GDM1 (cell line): ENCODE data around the gene SCEL.
"Not testable (repeated sequence)": the region's sequence is repeated elsewhere in the genome, so short reads cannot be mapped to it uniquely, and the experiment has no call there.

ENCODE experiments used
- DNase-seq: peaks from one replicate; lab custom pipeline; 2025; lab: John Stamatoyannopoulos, UW

The SCEL gene

DNA sequence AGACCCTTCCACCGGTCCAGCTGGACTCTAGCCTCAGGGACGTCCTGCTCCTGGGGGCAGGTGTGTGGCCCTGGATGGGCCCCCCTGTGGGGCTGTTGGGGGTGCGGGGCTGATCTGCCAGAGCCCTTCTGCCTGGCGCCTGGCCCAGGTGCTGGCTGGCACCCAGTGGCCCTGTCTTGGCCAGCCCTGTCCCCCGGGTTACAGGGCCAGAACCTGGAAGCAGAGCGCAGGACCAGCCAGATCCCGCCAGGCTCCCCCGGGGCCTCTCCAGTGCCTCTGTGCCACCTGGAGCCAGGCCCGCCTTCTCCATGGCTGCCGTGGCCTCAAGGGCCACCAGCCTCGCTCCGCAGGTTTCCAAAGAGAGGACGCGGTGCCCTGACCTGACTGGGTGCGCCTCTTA is 127.3 kb downstream of the SCEL start:
- not testable (repeated sequence) for DNase-seq

GRCh38 chr13:77674852-77675251 is 139.3 kb downstream of the SCEL start:
- no peak for DNase-seq

DNA sequence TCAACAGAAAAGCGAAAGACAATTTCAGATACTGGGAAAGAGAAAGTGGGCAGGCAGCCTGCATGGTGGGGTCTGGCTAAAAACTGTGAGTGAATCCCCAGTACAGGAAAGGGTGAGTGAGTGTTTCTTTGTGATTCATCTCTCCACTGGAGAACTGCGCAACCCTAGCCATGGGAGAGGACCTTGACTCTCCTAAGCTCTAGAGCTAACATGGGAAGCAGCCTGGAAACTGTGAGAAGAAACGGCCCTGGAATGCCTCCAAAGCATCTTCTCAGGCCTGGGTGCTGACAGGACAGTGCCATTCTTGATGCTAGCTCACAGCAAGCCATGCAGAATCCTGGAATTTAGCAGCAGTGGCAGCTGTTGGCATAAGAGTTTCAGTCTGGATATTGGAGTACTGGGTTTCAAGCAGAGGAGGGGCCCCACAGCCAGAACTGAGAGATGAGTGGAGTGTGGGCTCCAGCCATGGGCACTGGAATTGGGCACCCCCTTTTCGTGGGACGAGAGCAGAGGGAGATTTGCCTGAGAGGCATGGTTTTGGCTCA is 143.3 kb downstream of the SCEL start:
- no peak for DNase-seq

- no peak for DNase-seq
Observed at GRCh38 chr13:77687799-77688198, 152.3 kb downstream of the SCEL start.

- no peak for DNase-seq
Observed at GRCh38 chr13:77691871-77692270, 156.4 kb downstream of the SCEL start.

- DNase-seq, result no peak
Observed at GRCh38 chr13:77692746-77693448, 157.4 kb downstream of the SCEL start.

DNA sequence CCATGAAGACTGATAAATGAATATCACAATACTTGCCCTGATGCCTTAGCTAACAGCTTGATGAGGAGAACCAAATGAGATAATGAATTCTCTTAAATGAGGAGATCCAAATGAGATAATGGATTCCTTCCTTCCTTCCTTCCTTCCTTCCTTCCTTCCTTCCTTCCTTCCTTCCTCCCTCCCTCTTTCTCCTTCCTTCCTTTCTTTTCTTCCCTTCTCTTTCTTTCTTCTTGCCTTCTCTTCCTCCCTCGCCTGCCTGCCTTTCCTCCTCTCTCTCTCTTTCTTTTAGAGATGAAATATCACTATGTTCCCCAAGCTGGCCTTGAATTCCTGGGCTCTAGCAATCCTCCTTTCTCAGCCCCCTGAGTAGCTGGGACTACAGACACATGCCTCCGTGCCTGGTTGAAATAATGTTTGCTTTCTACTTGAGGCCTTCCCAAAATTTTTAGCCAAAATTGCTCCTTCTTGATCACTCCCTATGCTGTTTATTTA is 158.0 kb downstream of the SCEL start:
- no peak for DNase-seq
